ENCODE results near the gene SLC5A5. TPM values are rescaled to one million over a fixed set of nuclear protein-coding genes. Genes with fewer than 3 reads are reported as not detected.

SLC5A5 gene
- total RNA-seq, 6 experiments from 2014 or later: not detected

DNA sequence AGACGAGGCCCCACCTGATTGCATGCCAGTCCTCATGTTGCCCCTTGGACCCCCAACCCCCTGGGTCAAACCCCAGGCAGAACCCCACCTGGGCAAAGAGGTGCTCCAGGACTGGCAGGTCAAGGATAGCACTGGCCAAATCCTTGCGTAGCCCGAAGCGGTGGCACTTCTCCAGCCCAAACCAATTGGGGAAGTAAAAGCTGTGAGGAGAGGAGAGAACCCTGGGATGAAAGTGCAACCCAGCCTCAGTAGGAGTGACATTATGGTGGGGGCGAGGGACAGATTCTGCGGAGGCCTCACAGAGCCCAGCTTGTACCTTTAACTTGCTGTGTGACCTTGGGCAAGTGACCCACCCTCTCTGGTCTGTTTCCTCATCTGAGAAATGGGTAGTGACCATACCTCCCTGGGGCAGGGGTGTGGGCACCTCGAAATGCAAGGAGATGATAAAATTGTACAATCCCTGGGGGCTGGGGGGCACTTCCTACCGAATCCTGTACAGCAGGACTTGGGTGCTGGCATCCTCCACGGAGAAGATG is 28.4 kb upstream of the SLC5A5 start:
- H3K36me3 Mint-ChIP-seq (ENCODE audit: low read depth): no peaks in the 10 kb centered on the region
- TF ChIP-seq, protein P1, sequence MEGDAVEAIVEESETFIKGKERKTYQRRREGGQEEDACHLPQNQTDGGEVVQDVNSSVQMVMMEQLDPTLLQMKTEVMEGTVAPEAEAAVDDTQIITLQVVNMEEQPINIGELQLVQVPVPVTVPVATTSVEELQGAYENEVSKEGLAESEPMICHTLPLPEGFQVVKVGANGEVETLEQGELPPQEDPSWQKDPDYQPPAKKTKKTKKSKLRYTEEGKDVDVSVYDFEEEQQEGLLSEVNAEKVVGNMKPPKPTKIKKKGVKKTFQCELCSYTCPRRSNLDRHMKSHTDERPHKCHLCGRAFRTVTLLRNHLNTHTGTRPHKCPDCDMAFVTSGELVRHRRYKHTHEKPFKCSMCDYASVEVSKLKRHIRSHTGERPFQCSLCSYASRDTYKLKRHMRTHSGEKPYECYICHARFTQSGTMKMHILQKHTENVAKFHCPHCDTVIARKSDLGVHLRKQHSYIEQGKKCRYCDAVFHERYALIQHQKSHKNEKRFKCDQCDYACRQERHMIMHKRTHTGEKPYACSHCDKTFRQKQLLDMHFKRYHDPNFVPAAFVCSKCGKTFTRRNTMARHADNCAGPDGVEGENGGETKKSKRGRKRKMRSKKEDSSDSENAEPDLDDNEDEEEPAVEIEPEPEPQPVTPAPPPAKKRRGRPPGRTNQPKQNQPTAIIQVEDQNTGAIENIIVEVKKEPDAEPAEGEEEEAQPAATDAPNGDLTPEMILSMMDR (IDR thresholded peaks at IDR 0.05): no peak
- H3K9me3 Mint-ChIP-seq: no peaks in the 10 kb centered on the region
- DNase-seq: no peak
- H3K4me1 Mint-ChIP-seq (ENCODE audit: low read depth): no peaks in the 10 kb centered on the region; the same call in 1 of the 2 replicates
- peaks cover 5% of the 10 kb centered on the region for H3K27me3 Mint-ChIP-seq (ENCODE audit: insufficient read depth)
- H3K27ac Mint-ChIP-seq: no peak overlapping the region
- no peak overlapping the region for H3K4me3 Mint-ChIP-seq

DNA sequence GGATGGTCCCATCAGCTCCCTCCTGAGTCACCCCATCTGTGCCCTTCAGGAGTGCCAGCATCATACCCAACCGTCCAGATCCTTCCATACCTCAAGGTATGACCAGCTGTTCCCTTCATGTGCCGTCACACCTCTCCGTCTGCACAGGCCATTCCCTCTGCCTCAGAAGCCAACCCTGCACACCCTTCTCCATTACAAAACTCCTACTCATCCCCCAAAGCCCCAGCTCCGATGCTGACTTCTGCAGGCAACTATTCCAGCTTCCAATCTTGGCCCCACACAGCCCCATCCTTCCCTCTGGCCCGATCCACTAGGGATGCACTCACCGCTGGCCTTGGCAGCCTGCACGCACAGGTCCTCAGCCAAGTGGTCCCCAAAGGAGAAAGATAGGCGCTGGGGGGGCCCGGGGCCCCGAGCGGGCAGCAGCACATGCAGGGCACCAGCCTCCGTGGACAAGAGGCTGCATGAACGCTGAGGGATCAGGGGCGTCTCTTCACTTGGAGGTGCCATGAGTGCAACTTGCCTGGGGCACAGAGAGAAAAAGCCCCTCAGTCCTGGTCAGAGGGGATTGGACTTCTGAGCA is 27.7 kb upstream of the SLC5A5 start:
- TF ChIP-seq, protein P1 (IDR thresholded peaks at IDR 0.05): no peak
- no peak for DNase-seq
- H3K27ac Mint-ChIP-seq: no peak overlapping the region
- H3K27me3 Mint-ChIP-seq (ENCODE audit: insufficient read depth): peaks cover 3% of the 10 kb centered on the region
- H3K4me1 Mint-ChIP-seq (ENCODE audit: low read depth): no peaks in the 10 kb centered on the region; the same call in 1 of the 2 replicates
- no peak overlapping the region for H3K4me3 Mint-ChIP-seq
- no peaks in the 10 kb centered on the region for H3K9me3 Mint-ChIP-seq
- no peaks in the 10 kb centered on the region for H3K36me3 Mint-ChIP-seq (ENCODE audit: low read depth)

DNA sequence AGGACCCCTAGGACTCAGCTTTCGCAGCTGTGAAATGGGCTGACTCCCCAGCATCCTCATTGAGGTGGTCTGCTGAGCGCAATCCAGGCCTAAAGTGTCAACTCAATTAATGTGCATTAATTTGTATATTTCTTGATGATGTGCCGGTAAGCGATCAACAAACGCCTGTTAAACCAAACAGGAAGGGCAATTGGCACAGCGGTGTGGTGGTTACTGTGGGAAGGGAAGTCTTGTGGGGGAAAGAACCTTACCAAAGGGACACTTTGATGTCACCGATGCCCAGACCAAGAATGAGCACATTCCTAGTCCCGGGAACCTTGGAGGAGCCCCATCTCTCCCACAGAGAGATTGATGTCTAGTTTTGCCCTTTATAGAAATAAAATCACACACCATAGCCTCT is 25.6 kb upstream of the SLC5A5 start:
- H3K4me3 Mint-ChIP-seq: no peak overlapping the region; the same call in 1 of the 2 replicates
- H3K9me3 Mint-ChIP-seq: no peaks in the 10 kb centered on the region
- H3K27ac Mint-ChIP-seq: no peak overlapping the region
- TF ChIP-seq, protein P1 (IDR thresholded peaks at IDR 0.05): no peak
- H3K4me1 Mint-ChIP-seq (ENCODE audit: low read depth): peaks cover 10% of the 10 kb centered on the region
- H3K27me3 Mint-ChIP-seq (ENCODE audit: insufficient read depth): peaks cover 3% of the 10 kb centered on the region
- no peaks in the 10 kb centered on the region for H3K36me3 Mint-ChIP-seq (ENCODE audit: low read depth)
- DNase-seq: no peak

DNA sequence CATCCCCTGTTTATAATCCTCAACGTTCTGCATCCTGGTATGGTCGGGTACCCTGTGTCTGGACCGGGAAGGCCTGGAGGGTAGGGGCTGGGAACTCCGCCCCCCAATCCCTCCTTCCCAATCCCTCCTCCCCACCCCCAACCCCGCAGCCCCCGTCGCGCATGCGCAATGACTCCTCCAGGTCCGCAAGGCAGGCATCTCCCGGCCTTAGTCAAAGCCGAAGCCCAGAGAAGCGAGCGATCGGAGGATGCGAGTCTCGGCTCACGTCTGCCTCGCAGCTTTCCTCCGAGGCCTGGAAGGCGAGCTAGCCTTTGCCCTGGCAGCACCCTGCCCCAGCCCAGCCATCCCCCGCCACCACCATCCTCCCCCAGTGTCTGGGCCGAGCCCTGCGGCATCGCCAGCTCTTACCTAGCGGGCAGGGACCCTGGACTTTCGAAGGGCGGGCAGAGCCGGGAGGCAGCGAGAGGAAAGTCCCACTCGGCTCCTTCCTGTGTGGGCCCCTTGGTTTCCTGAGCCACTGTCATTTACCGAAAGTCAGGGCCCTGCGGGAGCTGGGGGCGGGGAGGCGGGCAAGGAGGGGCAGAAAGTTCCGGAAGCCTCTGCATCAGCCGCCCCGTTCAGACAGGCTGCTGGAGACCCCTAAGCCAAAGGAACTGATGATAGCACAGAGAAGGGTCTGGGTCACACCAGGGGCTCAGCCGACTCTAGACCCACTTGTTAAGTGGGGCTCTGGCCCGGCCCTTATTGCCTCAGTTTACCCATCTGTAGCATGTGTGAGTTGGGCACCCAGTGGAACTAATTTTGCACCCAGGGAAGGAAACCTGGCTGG is 24.0 kb upstream of the SLC5A5 start, which contains the start of gene JAK3:
Gene JAK3, minus strand, starts transcription at position 445 of the 829 bp plus-strand sequence. CDS start 3,565 bp downstream, outside the sequence.
- H3K4me3 Mint-ChIP-seq: peak within 1 kb of the TSS; percentile 52
- peaks cover 10% of the 10 kb centered on the region for H3K4me1 Mint-ChIP-seq (ENCODE audit: low read depth)
- no peak for DNase-seq
- TF ChIP-seq, protein P1 (IDR thresholded peaks at IDR 0.05): no peak
- H3K27ac Mint-ChIP-seq: peak within 1 kb of the TSS; percentile 57
- H3K27me3 Mint-ChIP-seq (ENCODE audit: insufficient read depth): peaks cover 5% of the 10 kb centered on the region
- no peaks in the 10 kb centered on the region for H3K36me3 Mint-ChIP-seq (ENCODE audit: low read depth)
- H3K9me3 Mint-ChIP-seq: no peaks in the 10 kb centered on the region

DNA sequence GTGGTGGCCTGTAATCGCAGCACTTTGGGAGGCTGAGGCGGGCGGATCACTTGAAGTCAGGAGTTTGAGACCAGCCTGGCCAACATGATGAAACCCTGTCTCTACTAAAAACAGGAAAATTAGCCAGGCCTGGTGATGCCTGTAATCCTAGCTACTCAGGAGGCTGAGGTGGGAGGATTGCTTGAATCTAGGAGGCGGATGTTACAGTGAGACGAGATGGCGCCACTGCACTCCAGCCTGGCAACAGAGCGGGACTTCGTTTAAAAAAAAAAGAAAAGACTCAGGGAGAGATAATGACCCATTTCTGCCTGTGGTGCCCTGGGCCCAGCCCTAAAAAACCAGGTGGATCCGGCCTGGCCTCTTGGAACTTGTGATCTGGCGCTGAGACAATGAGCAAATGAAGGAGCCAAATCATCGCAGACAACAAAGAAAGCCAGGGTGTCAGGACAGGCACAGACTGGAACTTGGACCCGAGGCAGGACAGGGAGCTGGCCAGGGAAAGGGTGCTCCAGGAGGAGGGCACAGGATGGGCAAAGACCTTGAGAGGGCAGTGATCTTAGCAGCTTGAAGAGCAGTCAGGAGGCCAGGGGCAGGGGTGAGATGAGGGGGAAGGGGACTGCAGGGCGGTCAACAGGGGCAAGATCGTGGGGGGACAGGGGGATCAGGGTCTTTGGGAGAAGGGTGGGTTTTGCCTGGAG is 23.0 kb upstream of the SLC5A5 start:
- no peak overlapping the region for H3K4me3 Mint-ChIP-seq
- peak overlapping the region; percentile 37; the same call in 1 of the 2 replicates for H3K27ac Mint-ChIP-seq
- H3K4me1 Mint-ChIP-seq (ENCODE audit: low read depth): peaks cover 10% of the 10 kb centered on the region
- no peaks in the 10 kb centered on the region for H3K36me3 Mint-ChIP-seq (ENCODE audit: low read depth)
- no peaks in the 10 kb centered on the region for H3K9me3 Mint-ChIP-seq
- peaks cover 5% of the 10 kb centered on the region for H3K27me3 Mint-ChIP-seq (ENCODE audit: insufficient read depth)
- TF ChIP-seq, protein P1 (IDR thresholded peaks at IDR 0.05): no peak
- no peak for DNase-seq

Data from HFFc6 (cell line).